H9 (cell line): ENCODE results near the gene RSF1. TPM values are rescaled to one million over a fixed set of nuclear protein-coding genes. Genes with fewer than 3 reads are reported as not detected.

Experiments
- DNase-seq: peaks from one replicate; pipeline ENCODE4 v3.0.0-alpha.2; 2017
- H2AFZ ChIP-seq: one replicate; pipeline ENCODE4 v1.6.1; 2013; ENCODE audit warnings: mild to moderate bottlenecking, low read length, control low read depth, moderate library complexity
- H2AK5ac ChIP-seq: 2 replicates; pipeline ENCODE4 v1.6.1; 2013; ENCODE audit warnings: low read length, control low read depth, mixed read lengths; ENCODE audit not compliant: insufficient read length
- H2BK120ac ChIP-seq: one replicate; pipeline ENCODE4 v1.6.1; 2013; ENCODE audit warnings: low read depth, mild to moderate bottlenecking, low read length, control low read depth, inconsistent platforms; ENCODE audit not compliant: poor library complexity, severe bottlenecking
- H2BK12ac ChIP-seq: 2 replicates; pipeline ENCODE4 v1.6.1; 2013; ENCODE audit warnings: low read length, control low read depth, mixed read lengths, low read depth; ENCODE audit not compliant: insufficient read length
- H2BK15ac ChIP-seq: 2 replicates; pipeline ENCODE4 v1.6.1; 2013; ENCODE audit warnings: low read depth, low read length, control low read depth
- H2BK20ac ChIP-seq: one replicate; pipeline ENCODE4 v1.6.1; 2013; ENCODE audit warnings: low read depth, mild to moderate bottlenecking, low read length, control low read depth, inconsistent platforms; ENCODE audit not compliant: poor library complexity, severe bottlenecking
- H2BK5ac ChIP-seq: 2 replicates; pipeline ENCODE4 v1.6.1; 2013; ENCODE audit warnings: low read length, control low read depth, mixed read lengths; ENCODE audit not compliant: insufficient read length
- H3K14ac ChIP-seq: 2 replicates; pipeline ENCODE4 v1.6.1; 2013; ENCODE audit warnings: low read length, control low read depth; ENCODE audit not compliant: insufficient read depth
- H3K18ac ChIP-seq: 2 replicates; pipeline ENCODE4 v1.6.1; 2013; ENCODE audit warnings: low read depth, mild to moderate bottlenecking, mixed read lengths, low read length, control low read depth; ENCODE audit not compliant: insufficient read length
- H3K23ac ChIP-seq: 2 replicates; pipeline ENCODE4 v1.6.1; 2013; ENCODE audit warnings: low read length, control low read depth, mixed read lengths, low read depth; ENCODE audit not compliant: insufficient read length
- H3K23me2 ChIP-seq: 2 replicates; pipeline ENCODE4 v1.6.1; 2013; ENCODE audit warnings: low read depth, mild to moderate bottlenecking, mixed read lengths, low read length, control low read depth; ENCODE audit not compliant: insufficient read length, poor library complexity, severe bottlenecking
- H3K27ac ChIP-seq: 2 replicates; pipeline ENCODE4 v1.5.1; 2013; ENCODE audit warnings: low read length, control low read depth, mixed read lengths, low read depth; ENCODE audit not compliant: insufficient read length
- H3K27me3 ChIP-seq: 2 replicates; pipeline ENCODE4 v1.6.1; 2013; ENCODE audit warnings: low read length, control low read depth, inconsistent platforms; ENCODE audit not compliant: insufficient read depth
- H3K4ac ChIP-seq: 2 replicates; pipeline ENCODE4 v1.6.1; 2013; ENCODE audit warnings: low read depth, mild to moderate bottlenecking, control low read depth, inconsistent platforms, low read length, moderate library complexity
- H3K4me1 ChIP-seq: 2 replicates; pipeline ENCODE4 v1.6.1; 2013; ENCODE audit warnings: low read length, control low read depth, inconsistent platforms; ENCODE audit not compliant: insufficient read depth
- H3K4me2 ChIP-seq: 2 replicates; pipeline ENCODE4 v1.6.1; 2013; ENCODE audit warnings: low read length, control low read depth, mixed read lengths; ENCODE audit not compliant: insufficient read length, insufficient read depth
- H3K56ac ChIP-seq: 2 replicates; pipeline ENCODE4 v1.6.1; 2013; ENCODE audit warnings: low read depth, mild to moderate bottlenecking, mixed read lengths, low read length, control low read depth; ENCODE audit not compliant: insufficient read length
- H3K79me1 ChIP-seq: 2 replicates; pipeline ENCODE4 v1.6.1; 2013; ENCODE audit warnings: low read depth, mild to moderate bottlenecking, moderate library complexity, low read length, control low read depth, inconsistent platforms; ENCODE audit not compliant: insufficient read depth, poor library complexity, severe bottlenecking
- H3K79me2 ChIP-seq: 2 replicates; pipeline ENCODE4 v1.6.1; 2013; ENCODE audit warnings: low read length, control low read depth, inconsistent platforms; ENCODE audit not compliant: insufficient read depth
- H3K9ac ChIP-seq: 2 replicates; pipeline ENCODE4 v1.6.1; 2013; ENCODE audit warnings: low read length, control low read depth, mixed read lengths; ENCODE audit not compliant: insufficient read length; ENCODE audit errors: extremely low read depth
- H3K9me3 ChIP-seq: one replicate; pipeline ENCODE4 v1.6.1; 2013; ENCODE audit warnings: low read depth, low read length, inconsistent platforms; ENCODE audit not compliant: control insufficient read depth
- H3T11ph ChIP-seq: one replicate; pipeline ENCODE4 v1.6.1; 2013; ENCODE audit warnings: mild to moderate bottlenecking, low read length, control low read depth, inconsistent platforms
- H4K20me1 ChIP-seq: one replicate; pipeline ENCODE4 v1.6.1; 2013; ENCODE audit not compliant: control insufficient read depth, insufficient read length, insufficient read depth
- H4K5ac ChIP-seq: 2 replicates; pipeline ENCODE4 v1.6.1; 2013; ENCODE audit warnings: low read depth, mild to moderate bottlenecking, mixed read lengths, low read length, control low read depth; ENCODE audit not compliant: insufficient read length
- H4K8ac ChIP-seq: replicated peaks from 2 replicates; pipeline ENCODE4 v1.6.1; 2013; ENCODE audit warnings: low read length, control low read depth, mixed read lengths, low read depth; ENCODE audit not compliant: insufficient read length
- H4K91ac ChIP-seq: 2 replicates; pipeline ENCODE4 v1.6.1; 2013; ENCODE audit warnings: low read depth, mild to moderate bottlenecking, moderate library complexity, mixed read lengths, low read length, control low read depth; ENCODE audit not compliant: insufficient read length
- H3K27ac Mint-ChIP-seq, 3 experiments: 2 replicates in 2 of 3; 3 replicates in 1 of 3; pipeline ENCODE4 v1.8.0; 2020 to 2021; ENCODE audit warnings: mixed read lengths in 3 of 3, mild to moderate bottlenecking in 1 of 3, moderate library complexity in 1 of 3
- H3K27me3 Mint-ChIP-seq: 2 replicates; pipeline ENCODE4 v1.8.0; 2021; ENCODE audit warnings: low read depth, mild to moderate bottlenecking, moderate library complexity, mixed read lengths
- H3K36me3 Mint-ChIP-seq, 3 experiments: 2 replicates in 2 of 3; 3 replicates in 1 of 3; pipeline ENCODE4 v1.8.0; 2020 to 2021; ENCODE audit warnings: low read depth in 3 of 3, mixed read lengths in 3 of 3; ENCODE audit not compliant: insufficient read depth in 1 of 3
- H3K4me1 Mint-ChIP-seq, 2 experiments: 2 replicates each; pipeline ENCODE4 v1.8.0; 2020; ENCODE audit warnings: mixed read lengths in 2 of 2
- H3K4me3 Mint-ChIP-seq, 2 experiments: 2 replicates in 1 of 2; 3 replicates in 1 of 2; pipeline ENCODE4 v1.8.0; 2020 to 2021; ENCODE audit warnings: mild to moderate bottlenecking in 2 of 2, mixed read lengths in 2 of 2, moderate library complexity in 1 of 2
- H3K9me3 Mint-ChIP-seq, 2 experiments: 2 replicates in 1 of 2; 3 replicates in 1 of 2; pipeline ENCODE4 v1.8.0; 2020; ENCODE audit warnings: mild to moderate bottlenecking in 2 of 2, mixed read lengths in 2 of 2, moderate library complexity in 1 of 2
- CTCF ChIP-seq: fragments of 200-600 bp; sonication (generic); conservative IDR thresholded peaks from 3 replicates; pipeline ENCODE4 v1.8.0; 2021; ENCODE audit warnings: antibody characterized with exemption, mild to moderate bottlenecking
- WGBS: extraction: QIAGEN DNeasy Blood & Tissue Kit; methylation state at CpG from one replicate; pipeline ENCODE4 v1.1.7; 2013; ENCODE audit warnings: missing lambda C conversion rate, low lambda C conversion rate, mixed read lengths; ENCODE audit not compliant: insufficient read length; ENCODE audit errors: extremely low coverage; 5-methylcytosine and 5-hydroxymethylcytosine counted together
- total RNA-seq: library from RNA; stranded (reverse); gene quantifications from 2 replicates; pipeline ENCODE4 v1.2.1, GENCODE V29; 2021

Gene RSF1
- total RNA-seq, 1 experiment from 2014 or later, result 82.6 TPM

DNA sequence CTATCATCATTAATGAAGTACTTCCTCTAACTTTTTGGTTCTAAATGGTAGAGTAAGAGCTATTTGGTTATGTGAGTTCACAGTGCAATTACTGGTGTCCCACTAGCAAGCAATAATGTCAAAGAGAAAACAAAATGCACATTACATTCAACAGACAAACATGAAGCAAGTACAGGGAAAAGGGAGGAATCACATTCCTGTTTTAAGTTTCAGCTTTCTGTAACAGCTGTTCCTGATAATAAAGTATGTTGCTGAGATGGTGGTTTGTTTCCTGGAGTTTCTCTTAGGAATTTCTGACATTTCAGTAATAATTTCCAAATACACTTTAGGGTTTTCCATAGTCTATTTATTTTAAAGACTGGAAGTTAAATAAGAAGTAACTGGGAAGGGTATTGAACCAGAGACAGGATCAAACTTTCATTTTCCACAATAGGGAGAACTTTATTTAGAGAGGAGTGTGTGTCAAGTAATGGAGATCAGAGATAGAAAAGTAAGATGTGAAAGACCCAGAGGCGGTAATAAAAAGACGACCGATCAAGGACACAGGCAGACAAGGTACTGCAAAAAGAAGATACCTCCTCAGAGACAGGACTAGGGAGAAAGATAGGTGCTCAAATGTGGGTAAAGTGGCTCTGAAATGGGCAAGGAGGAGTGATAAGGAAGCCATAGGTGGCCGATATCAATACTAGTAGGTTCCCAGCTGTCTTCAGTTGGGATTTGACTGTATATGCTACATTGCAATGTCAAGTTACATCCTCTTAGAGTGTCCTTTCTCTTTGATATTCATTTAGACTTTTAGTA, 162.1 kb downstream of the RSF1 start:
- Histone ChIP-seq H3K14ac (no peak overlapping the region), H2BK120ac (no peak overlapping the region), H3K18ac (no peak overlapping the region), H3K79me2 (no peaks in the 10 kb centered on the region), H3T11ph (no peak overlapping the region), H3K27ac (no peak overlapping the region), H2AK5ac (no peak overlapping the region), H3K4me1 (no peaks in the 10 kb centered on the region), H2BK20ac (no peak overlapping the region), H3K23ac (no peak overlapping the region), H3K4ac (no peak overlapping the region), H3K23me2 (no peaks in the 10 kb centered on the region), H4K91ac (no peak overlapping the region), H3K9ac (no peak overlapping the region), H2BK15ac (no peak overlapping the region), H2BK12ac (no peak overlapping the region), H3K27me3 (no peaks in the 10 kb centered on the region), H2AFZ (no peak overlapping the region), H4K8ac (no peak overlapping the region), H3K56ac (no peak overlapping the region), H2BK5ac (no peak overlapping the region), H4K20me1 (no peaks in the 10 kb centered on the region), H3K4me2 (no peak overlapping the region), H3K9me3 (no peaks in the 10 kb centered on the region), H4K5ac (no peak overlapping the region), H3K79me1 (no peaks in the 10 kb centered on the region)
- no peak for DNase-seq
- H3K27ac Mint-ChIP-seq, result peak overlapping the region in 1 of 3 experiments; percentile 28; a peak in 1 of 7 replicates
- TF ChIP-seq CTCF, result no peak
- no CpG with 5 or more reads among the region's 4 CpGs for WGBS
- 0 out of 5 replicates have a peak, but pooled peaks cover 0 to 2% of the 10 kb centered on the region in 2 experiments for H3K9me3 Mint-ChIP-seq
- no peaks in the 10 kb centered on the region for H3K4me1 Mint-ChIP-seq
- H3K27me3 Mint-ChIP-seq, result no peaks in the 10 kb centered on the region
- no peak overlapping the region for H3K4me3 Mint-ChIP-seq
- H3K36me3 Mint-ChIP-seq, result no peaks in the 10 kb centered on the region
